HG02970 (cell line): ENCODE results near the gene CSMD2.

Experiments
- ATAC-seq: cut with Tn5 transposase; IDR thresholded peaks from one replicate; pipeline ENCODE4 v1.9.1; 2021; ENCODE audit warnings: mild to moderate bottlenecking, moderate library complexity, moderate number of reproducible peaks; ENCODE audit not compliant: unreplicated experiment, low FRiP score

The CSMD2 gene

DNA sequence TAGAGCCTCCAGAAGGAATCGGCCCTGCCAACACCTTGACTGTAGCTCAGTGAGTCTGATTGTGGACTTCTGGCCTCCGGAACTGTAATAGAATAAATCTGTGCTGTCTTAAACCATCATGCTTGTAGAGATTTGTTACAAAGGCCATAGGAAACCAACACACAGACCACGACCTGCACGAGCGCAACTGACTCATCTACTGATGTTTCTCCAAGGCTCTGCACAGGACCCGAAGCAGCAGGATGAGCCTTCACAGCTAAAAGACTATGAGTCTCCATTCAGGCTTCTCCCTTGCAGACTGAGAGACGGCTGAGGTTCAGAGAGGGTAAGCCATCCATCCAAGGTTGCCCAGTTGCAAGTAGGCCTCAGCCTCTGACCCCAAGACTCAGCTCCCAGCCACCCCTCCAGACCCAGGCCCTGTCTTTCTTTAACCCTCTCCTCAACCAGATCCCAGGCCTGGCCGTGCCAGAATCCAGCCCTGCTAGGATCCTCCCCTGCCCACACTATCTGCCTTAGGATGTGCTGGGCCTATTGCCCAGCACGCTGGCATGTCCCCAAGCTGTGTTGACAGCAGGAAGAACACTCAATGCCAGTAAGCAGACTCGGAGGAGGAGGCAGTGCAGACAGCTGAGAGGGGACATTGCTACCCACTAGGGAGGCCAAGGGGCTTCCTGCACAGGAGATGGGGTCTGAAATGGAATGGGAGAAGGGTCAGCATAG lies 192.2 kb downstream of the CSMD2 start:
- no peak for ATAC-seq

DNA sequence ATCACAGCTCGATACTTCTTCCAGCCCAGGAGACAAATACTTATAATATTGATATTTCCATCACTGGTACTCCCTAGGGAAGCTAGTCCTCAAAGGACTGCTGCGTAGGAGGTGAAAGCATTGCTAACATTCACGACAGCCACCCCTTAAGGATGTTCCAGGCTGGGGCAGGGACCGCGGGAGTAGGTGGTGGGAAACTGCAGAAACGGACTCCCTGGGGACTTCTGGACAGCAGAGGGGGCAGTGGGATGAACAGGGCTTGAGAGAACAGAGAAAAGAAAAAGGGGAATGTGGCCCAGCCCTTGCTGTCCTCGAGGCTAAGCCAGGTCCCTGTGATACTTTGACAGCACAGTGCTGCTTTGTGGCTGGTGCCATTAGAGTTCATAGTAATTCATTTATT lies 193.1 kb downstream of the CSMD2 start:
- no peak for ATAC-seq

DNA sequence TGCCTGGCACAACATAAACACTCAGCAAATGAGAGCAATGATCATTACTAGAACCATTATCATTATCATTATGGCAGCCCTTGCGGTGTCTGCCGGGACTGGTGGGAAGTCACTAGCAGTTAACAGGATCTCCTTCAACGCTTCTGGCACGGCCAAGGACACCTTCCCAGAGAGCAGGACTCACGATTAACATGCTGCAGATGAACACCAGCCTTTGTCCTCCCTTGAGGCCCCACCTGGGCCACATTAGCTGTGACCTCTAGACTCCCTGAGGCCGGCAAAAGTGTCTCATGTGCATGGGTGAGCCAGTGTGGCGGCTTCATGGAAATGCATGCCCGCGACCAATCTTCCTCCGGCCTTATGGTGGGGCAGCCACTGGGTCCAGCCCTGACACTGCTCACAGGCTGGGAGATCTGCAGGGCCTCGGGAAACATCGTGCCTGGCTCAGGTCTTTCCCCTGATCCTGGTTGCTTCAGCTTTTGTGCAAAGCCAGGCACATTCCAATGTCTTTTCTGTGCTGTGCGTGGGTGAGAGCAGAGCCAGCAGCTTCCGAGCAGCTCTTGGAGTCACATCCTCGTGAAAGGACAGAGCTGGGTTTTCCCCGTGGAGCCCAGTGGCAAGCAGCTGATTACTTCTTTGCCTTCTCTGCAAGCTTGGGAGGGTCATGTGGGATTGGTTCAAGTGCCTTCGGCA lies 193.9 kb downstream of the CSMD2 start:
- ATAC-seq: no peak

DNA sequence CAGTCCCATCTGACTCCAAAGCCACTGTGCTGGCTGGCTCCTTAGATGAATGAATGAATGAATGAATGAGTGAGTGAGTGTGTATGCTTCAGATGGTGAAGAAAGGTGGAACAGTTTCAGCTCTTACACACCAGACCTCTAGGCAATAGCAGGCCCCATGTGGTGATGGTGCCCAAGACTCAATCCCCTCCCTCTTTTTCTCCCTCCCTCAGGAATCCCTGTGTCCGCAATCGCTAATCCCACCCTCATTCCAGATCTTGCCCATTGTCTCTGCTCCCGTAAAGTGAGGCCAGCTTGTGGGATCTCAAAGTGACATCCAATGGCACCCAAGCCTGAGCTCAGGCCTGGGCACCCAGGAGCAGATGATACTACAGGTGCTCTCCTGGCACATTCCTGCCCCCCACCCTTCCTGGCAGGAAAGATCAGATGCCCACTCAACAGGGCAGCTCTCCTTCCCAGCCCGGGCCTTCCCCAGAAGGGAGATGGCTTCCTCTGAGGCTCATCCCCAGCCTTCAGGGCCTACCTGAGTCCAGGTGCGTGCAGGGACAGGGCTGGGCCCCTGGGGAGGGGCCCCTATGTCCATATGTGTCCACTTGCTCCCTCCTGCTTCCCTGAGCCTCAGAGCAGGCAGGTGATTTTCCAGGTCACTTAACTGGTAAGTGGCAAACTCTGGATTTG lies 194.7 kb downstream of the CSMD2 start:
- ATAC-seq: no peak

DNA sequence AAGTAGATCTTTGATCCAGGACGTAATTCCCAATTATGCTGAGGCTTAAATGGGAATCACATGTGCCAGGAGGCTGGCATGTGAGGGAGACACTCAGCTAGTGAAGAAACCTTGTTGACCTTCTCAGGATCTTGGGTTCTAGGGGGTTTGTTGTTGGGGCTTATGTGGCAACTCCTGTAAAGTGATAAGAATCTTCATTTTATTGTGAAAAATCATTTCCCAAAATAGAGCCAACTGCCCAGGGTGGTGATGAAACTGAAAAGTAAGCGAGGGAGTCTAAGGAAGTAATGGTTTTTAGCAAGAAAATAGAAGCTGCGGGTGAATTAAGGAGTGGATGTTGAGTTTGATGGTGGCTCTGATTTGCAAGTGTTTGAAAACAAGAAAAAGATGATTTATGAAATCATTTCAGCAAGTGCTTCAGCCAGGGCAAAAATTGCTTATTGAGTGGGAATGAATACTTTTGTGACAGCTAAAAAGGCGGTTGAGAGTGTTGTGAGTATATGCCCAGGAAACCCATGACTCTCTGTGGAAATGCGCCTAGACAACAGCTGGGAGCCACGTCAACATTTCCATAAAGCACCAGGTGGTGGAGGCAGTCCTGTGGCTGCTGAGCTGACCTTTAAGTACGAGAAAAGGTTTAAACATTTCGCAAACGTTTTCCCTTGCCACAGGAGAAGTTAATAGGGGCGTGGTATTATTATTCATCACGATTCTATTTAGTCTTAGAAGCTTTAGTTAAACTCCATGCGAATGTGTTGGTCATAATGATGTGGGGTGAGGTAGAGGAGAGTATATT lies 198.5 kb downstream of the CSMD2 start:
- ATAC-seq: no peak

DNA sequence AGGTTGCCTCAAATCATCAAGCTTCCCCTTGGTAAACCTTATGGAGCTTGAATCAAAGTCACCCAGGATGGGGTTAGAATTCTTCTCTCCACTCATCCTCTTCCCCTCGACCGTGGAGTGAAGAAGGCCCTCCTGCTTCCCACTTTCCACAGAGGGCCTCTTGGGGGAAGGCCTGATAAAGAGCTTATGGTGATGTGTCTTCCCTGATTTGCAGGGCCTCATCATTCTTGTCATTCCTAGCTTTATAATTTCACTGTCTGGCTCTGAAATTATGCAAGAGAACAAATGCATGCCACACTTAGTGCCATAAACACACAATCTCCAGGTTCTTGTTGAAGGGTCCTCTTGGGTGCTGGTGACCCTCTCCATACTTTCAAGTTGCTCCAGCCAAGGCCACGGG lies 199.9 kb downstream of the CSMD2 start:
- ATAC-seq: no peak

DNA sequence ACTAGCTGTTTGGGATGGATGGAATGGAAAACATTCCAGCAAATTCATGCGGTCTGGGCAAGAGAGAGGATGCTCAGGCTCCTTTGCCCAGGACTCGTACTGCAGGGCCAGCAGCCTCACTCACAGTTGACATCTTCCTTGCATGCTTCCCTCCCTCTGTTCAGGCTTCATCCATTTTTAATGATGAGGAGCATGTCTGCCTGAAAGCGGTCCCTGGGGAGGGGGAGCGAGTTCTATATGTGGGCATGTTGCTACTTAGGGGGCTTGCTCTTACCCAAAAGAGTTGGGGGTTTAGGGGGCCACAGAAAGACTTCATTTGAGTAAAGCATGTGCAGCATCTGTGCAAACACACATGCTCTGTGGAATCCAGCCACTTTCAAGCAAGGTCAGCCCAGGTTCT lies 203.0 kb downstream of the CSMD2 start:
- ATAC-seq: no peak

DNA sequence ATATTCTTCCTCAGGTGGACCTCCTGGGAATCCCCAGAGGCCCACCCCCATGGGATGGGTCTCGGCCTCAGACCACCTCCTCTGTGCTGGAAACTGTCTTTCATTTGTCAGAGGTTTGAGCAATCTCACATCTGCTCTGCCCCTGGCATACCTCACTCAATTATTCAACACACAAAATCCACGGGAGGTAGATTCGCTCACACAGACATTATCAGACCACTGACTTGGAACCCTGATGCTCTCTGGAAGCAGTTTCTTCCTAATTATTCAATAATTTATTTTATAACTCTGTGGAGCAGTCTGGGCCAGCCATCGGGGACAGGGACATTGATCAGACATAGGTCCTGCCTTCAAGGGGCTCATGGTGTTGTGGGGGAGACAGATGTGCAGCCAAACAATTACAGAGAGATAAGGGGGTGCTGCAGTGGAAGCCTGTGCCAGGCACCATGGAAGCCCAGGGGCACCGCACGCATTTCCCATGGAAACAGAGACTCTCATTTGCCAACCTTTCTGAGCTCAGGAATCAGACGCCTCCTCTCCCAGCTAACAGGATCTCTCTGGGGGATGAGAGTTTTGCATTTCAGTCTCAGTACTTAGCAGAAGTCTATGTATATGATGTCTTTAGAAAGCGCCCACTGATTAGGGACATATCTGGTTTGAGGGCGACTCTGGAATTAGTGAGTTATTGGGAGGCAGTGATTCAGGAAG lies 204.7 kb downstream of the CSMD2 start:
- ATAC-seq: no peak

DNA sequence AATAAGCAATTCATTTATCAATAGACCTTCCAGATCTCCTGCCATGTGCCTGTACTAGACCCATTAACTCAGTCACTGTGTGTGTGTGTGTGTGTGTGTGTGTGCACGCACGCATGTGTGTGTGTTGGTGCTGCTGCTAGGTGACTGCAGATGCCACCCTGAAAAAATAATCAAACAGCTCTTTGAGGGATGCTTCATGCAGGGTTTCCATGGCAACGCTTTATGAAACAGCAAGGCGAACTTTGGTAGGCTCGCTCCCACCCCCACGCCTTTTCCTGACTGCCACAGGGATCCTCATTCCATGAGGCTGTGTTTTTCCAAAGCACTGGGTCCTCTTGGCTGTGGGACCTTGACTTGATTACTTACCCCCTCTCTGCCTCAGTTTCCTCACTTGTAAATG lies 207.2 kb downstream of the CSMD2 start:
- ATAC-seq: no peak

DNA sequence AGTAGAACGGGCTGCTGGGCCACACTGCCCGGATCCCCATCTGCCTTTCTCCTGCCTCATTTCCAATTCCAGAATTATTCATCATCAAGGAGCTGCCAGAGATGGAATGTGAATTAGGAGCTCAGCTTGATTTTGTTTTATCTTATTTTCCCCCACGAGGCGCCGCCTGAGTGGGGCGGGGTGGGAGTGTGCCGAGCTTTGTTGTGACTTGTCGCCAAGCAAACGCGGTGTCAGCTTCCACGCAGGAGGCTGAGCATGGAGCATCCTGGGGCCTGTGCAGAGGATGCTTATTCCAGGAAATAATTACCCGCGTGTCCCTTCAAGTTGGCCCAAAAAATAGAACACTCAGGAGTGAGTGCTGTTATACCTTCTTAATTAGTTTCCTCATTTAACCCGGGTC lies 209.9 kb downstream of the CSMD2 start:
- ATAC-seq: no peak

DNA sequence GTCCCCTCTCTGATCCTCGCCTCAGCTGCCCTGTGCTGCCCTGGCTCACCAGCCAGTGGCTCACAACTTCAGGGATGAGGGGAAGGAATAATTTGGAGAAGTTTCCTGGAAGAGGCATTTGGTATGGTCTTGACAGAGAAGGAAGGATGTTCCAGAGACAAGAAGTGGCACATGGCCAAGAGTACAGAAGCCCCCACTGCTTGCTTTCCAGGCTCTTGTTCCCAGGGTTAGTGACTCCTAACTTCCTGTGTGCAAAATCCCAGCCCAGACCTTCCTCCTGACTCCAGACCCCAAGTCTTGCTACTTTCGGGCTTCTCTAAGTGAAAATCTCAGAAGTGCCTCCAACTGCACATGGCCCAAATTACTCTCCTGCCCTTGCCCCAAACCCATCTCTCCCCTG lies 215.5 kb downstream of the CSMD2 start:
- no peak for ATAC-seq

DNA sequence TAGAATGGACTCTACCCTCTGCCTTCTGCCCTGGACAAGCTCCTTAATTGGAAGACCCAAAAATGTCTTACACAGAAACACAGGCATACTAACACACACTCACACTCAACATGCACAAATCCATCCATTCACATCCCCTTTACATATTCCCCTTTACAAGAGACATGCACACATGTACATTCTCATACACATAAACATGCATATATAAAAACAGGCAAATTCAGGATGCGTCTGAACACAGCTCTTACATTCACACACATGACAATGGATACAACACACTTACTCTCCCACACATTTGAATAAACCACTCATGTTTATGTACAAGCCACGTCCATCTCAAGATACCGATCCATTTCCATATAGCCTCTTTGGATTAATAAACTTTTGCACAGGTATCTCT lies 216.7 kb downstream of the CSMD2 start:
- ATAC-seq: no peak

DNA sequence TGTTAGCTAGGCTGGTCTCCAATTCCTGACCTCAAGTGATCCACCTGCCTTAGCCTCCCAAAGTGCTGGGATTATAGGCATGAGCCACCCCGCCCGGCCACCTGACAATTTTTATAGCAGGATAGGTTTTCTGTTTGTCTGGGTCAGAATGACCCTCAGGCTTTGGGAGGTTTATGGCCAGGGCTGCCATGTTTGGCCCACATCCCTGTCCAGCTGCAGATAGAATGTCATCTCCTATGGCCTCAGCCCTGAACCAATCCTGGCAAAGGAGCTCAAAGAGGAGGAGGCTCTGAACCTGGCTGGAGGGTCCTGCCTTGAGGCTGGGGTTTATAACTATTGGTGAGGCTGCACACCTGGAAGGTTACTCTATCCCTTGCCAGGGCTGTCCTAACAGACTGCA lies 218.2 kb downstream of the CSMD2 start:
- no peak for ATAC-seq

DNA sequence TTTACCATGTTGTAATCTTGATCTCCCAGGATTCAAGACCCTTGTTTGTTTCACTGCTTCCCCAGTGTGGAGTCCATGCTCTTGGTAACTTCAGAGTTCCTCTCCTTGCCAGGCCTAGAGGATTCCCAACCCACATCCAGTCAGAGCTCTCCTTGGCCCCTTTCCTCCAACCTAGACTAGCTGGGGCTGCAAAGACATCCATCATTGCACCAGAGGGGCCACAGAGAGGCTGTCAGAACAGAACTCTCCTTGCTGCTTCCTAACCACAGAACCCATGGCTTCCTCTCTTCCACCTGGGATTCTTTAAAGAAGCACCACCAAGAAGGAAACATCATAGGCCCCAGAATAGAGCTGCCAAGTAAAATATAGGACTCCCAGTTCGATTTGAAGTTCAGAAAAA lies 220.2 kb downstream of the CSMD2 start:
- ATAC-seq: no peak

DNA sequence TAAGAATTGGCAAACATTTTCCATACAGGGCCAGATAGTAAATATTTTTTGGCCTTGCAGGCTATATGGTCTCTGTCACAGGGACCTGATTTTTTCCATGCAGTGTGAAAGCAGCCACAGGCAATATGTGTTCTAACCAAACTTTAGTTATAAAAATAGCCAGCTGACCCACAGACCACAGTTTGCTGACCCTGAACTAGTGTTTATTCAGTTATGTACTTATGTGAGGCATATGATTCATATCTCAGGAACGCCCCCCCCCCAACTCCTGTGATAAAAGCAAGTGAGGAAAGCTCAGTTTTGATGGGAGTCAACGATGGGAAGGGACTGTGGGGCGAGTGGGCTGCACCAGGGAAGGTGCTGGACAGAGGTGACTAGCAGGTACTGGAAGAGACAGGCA lies 221.1 kb downstream of the CSMD2 start:
- ATAC-seq: no peak

DNA sequence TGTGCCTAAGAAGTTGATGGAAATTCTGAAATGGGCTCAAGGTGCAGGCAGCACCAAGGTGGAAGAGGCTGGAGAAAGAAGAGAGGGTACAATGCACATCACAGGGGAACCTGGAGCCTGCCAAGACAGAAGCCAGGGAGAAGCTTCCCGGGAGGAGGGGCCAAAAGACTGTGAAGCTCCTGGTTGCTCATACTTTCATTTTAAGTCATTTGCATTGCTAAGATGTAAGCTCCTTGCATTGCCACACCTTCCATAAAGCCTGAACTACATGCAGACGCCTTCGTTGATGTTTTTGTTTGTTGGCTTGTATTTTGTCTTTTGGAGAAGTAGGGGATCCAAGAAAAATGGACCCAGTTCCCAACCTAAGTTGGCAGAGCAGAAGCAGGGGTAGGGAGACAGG lies 232.2 kb downstream of the CSMD2 start:
- no peak for ATAC-seq

DNA sequence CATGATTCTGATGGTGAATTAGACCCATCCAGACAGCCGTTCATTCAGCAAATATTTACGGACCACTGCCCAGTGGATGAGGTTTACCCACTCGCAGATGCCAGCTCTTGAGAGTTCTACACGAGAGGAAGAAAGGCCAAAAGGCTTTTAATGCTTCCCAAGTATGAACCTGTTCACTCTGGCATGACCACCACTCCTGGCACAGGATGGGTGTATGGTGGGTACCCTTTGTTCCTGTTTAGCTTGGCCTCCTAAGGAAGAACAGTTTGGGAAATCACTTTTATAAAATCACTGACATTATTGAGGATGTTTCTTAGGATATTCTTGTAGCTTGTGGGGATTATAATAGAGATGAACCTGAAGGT lies 233.9 kb downstream of the CSMD2 start:
- ATAC-seq: no peak

DNA sequence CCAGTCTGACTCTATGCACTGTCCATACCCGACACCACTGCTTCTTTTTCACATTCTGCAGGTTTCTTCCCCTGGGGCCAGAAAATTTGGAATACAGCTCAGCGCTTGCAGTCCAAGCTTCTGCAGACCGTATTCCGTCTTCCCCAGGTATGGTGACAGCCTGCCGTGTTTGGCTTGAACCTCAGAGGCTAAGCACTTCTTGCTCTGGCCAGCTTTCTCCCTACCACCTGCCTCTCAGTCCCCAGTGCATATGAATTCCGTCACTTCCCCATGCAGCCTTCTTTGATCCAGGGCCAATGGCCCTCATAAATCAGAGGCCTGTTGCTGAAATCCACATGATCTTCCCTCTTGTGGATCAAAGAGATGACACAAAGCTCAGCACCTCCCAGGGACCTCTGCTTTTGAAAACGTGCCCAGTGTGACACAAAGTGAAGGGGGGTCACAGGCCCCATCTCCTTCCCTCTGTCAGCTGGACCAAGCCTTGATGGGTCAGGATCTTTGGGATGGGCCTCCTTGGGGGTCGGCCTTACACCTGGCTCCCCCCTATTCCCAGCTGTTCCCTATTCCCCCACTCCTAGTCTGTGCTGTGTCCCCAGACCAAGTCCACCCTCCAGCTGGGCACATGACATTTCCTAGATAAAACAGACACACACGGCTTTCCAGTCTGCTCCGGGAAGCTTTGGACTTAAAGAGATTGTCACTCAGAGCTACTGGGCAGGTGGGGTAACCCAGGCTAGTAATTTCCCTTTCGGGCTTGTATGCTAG lies 234.5 kb downstream of the CSMD2 start:
- ATAC-seq: no peak

DNA sequence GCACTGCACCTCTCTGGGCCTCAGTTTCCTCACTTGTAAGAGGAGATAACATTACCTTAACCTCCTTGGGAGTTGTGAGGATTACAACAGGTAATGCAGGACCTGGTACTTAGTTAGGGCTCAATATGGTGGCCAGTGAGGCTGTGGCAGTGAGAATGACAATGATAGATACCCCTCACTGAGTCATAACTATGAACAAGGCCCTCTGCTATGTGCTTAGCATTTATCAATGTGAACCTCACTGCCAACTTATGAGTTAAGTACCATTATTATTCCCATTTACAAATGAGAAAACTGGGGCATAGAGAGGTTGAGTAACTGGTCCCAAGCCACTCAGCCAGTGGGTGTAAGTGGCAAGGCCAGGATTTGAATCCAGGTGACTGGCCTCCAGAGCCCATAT lies 236.8 kb downstream of the CSMD2 start:
- no peak for ATAC-seq

DNA sequence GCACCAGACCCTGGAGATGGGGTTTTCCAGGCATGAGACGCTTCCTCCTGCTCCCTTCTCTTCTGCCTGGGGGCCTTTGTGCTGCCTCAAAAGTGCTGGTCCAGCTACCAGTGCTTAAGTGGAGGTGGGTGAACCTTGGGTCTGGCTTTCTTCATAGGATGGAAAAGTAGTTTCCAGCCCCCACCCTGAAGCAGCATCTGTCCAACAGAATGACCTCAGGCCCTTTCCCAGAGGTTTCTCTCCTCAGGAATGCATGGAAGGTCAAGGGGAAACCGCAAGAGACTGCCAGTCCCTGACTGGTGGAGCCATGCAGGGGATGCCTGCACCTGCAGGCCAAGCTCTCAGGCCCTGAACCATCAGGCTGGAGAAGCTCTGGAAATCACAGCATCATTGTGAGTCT lies 237.3 kb downstream of the CSMD2 start:
- ATAC-seq: no peak
